Activated CD4-positive, alpha-beta T cell treated with anti-CD3 and anti-CD28 coated beads for 4 hours (primary cell): ENCODE results near the gene MAN1A1.
"Not testable (repeated sequence)": the region's sequence is repeated elsewhere in the genome, so short reads cannot be mapped to it uniquely, and the experiment has no call there.

Experiments
- DNase-seq, 2 donors: peaks; one replicate each; pipeline ENCODE4 v3.0.0-alpha.2; 2020

The MAN1A1 gene

GRCh38 chr6:119162134-119162775, 187.3 kb downstream of the MAN1A1 start:
- DNase-seq = no peak

GRCh38 chr6:119161438-119161837, 188.1 kb downstream of the MAN1A1 start:
- DNase-seq = no peak

GRCh38 chr6:119160911-119161310, 188.7 kb downstream of the MAN1A1 start:
- no peak for DNase-seq

GRCh38 chr6:119158057-119158848, 191.3 kb downstream of the MAN1A1 start:
- no peak for DNase-seq

GRCh38 chr6:119157506-119157815, 192.1 kb downstream of the MAN1A1 start:
- no peak for DNase-seq

GRCh38 chr6:119156757-119157505, 192.6 kb downstream of the MAN1A1 start:
- no peak for DNase-seq

GRCh38 chr6:119156082-119156481, 193.5 kb downstream of the MAN1A1 start:
- not testable (repeated sequence) for DNase-seq

GRCh38 chr6:119152187-119152586, 197.4 kb downstream of the MAN1A1 start:
- no peak for DNase-seq

- no peak for DNase-seq
These were observed 200.6 kb downstream of the MAN1A1 start for GRCh38 chr6:119148825-119149525.

GRCh38 chr6:119148098-119148824, 201.3 kb downstream of the MAN1A1 start:
- DNase-seq = no peak

GRCh38 chr6:119147101-119148053, 202.2 kb downstream of the MAN1A1 start:
- peak; percentile 15 to 28 for DNase-seq

GRCh38 chr6:119145111-119145510, 204.4 kb downstream of the MAN1A1 start:
- DNase-seq = no peak

GRCh38 chr6:119142637-119143036, 206.9 kb downstream of the MAN1A1 start:
- DNase-seq = no peak

GRCh38 chr6:119142041-119142440, 207.5 kb downstream of the MAN1A1 start:
- DNase-seq = no peak

- DNase-seq = no peak
These were observed 209.1 kb downstream of the MAN1A1 start for GRCh38 chr6:119140196-119141140.

- DNase-seq = no peak
These were observed 210.5 kb downstream of the MAN1A1 start for GRCh38 chr6:119138906-119139541.

GRCh38 chr6:119137194-119138072, 212.1 kb downstream of the MAN1A1 start:
- DNase-seq = no peak

- DNase-seq = no peak
These were observed 214.8 kb downstream of the MAN1A1 start for GRCh38 chr6:119134752-119135151.

GRCh38 chr6:119133400-119133799, 216.2 kb downstream of the MAN1A1 start:
- no peak for DNase-seq
